Duodenal mucosa (tissue), 2 donors: ENCODE data around the gene GAREM2.

ENCODE experiments used
- H3K27ac ChIP-seq: one replicate; pipeline ENCODE4 v1.7.0; 2013; ENCODE audit warnings: low read depth, low read length
- H3K27me3 ChIP-seq, 2 donors: one replicate each; pipeline ENCODE4 v1.7.0; 2013; ENCODE audit warnings: low read length in 2 of 2, control low read depth in 1 of 2; ENCODE audit not compliant: insufficient read depth in 2 of 2, control insufficient read depth in 1 of 2
- H3K36me3 ChIP-seq, 2 donors: one replicate each; pipeline ENCODE4 v1.7.0; 2013; ENCODE audit warnings: low read length in 2 of 2, control low read depth in 1 of 2; ENCODE audit not compliant: insufficient read depth in 2 of 2, control insufficient read depth in 1 of 2
- H3K4me1 ChIP-seq, 2 donors: one replicate each; pipeline ENCODE4 v1.7.0; 2013; ENCODE audit warnings: low read length in 2 of 2, control low read depth in 1 of 2; ENCODE audit not compliant: insufficient read depth in 2 of 2, control insufficient read depth in 1 of 2
- H3K4me3 ChIP-seq, 2 donors: one replicate each; pipeline ENCODE4 v1.7.0; 2013; ENCODE audit warnings: low read length in 2 of 2, low read depth in 1 of 2
- H3K9ac ChIP-seq, 2 donors: one replicate each; pipeline ENCODE4 v1.7.0; 2013; ENCODE audit warnings: low read length in 2 of 2, low read depth in 1 of 2
- H3K9me3 ChIP-seq, 2 donors: one replicate each; pipeline ENCODE4 v1.7.0; 2013; ENCODE audit warnings: low read length in 2 of 2, control low read depth in 1 of 2; ENCODE audit not compliant: control insufficient read depth in 1 of 2

GAREM2 gene

GRCh38 chr2:26196683-26197418 lies 24.0 kb downstream of the GAREM2 start:
- Histone ChIP-seq H3K9me3 (no peaks in the 10 kb centered on the region), H3K27ac (no peak overlapping the region), H3K36me3 (peaks cover 63 to 94% of the 10 kb centered on the region in 2 donors), H3K4me3 (no peak overlapping the region), H3K4me1 (no peaks in the 10 kb centered on the region), H3K27me3 (no peaks in the 10 kb centered on the region), H3K9ac (no peak overlapping the region)

- H3K27ac ChIP-seq, result no peak overlapping the region
- H3K27me3 ChIP-seq, result no peaks in the 10 kb centered on the region
- H3K36me3 ChIP-seq, result peaks cover 68 to 96% of the 10 kb centered on the region in 2 donors
- H3K4me3 ChIP-seq, result no peak overlapping the region
- H3K9me3 ChIP-seq, result no peaks in the 10 kb centered on the region
- H3K9ac ChIP-seq, result no peak overlapping the region
- no peaks in the 10 kb centered on the region for H3K4me1 ChIP-seq
Measured at GRCh38 chr2:26197516-26197915, 24.6 kb downstream of the GAREM2 start.

- Histone ChIP-seq H3K9me3 (no peaks in the 10 kb centered on the region), H3K9ac (no peak overlapping the region), H3K27ac (no peak overlapping the region), H3K4me3 (no peak overlapping the region), H3K4me1 (no peaks in the 10 kb centered on the region), H3K36me3 (peaks cover 42 to 90% of the 10 kb centered on the region in 2 donors), H3K27me3 (no peaks in the 10 kb centered on the region)
Measured at GRCh38 chr2:26202981-26203490, 30.1 kb downstream of the GAREM2 start.

GRCh38 chr2:26203906-26204305 lies 31.0 kb downstream of the GAREM2 start:
- H3K9me3 ChIP-seq, result no peaks in the 10 kb centered on the region
- H3K36me3 ChIP-seq, result peaks cover 49 to 90% of the 10 kb centered on the region in 2 donors
- H3K4me3 ChIP-seq, result no peak overlapping the region
- H3K27me3 ChIP-seq, result no peaks in the 10 kb centered on the region
- no peak overlapping the region for H3K27ac ChIP-seq
- H3K9ac ChIP-seq, result no peak overlapping the region
- H3K4me1 ChIP-seq, result no peaks in the 10 kb centered on the region

- H3K36me3 ChIP-seq, result peaks cover 54 to 99% of the 10 kb centered on the region in 2 donors
- no peak overlapping the region for H3K9ac ChIP-seq
- H3K4me3 ChIP-seq, result no peak overlapping the region
- no peaks in the 10 kb centered on the region for H3K4me1 ChIP-seq
- no peak overlapping the region for H3K27ac ChIP-seq
- H3K9me3 ChIP-seq, result no peaks in the 10 kb centered on the region
- H3K27me3 ChIP-seq, result no peaks in the 10 kb centered on the region
Measured at GRCh38 chr2:26212011-26212410, 39.1 kb downstream of the GAREM2 start.

- Histone ChIP-seq H3K9me3 (no peaks in the 10 kb centered on the region), H3K27ac (no peak overlapping the region), H3K36me3 (peaks cover 42 to 88% of the 10 kb centered on the region in 2 donors), H3K4me1 (no peaks in the 10 kb centered on the region), H3K27me3 (no peaks in the 10 kb centered on the region), H3K9ac (no peak overlapping the region), H3K4me3 (no peak overlapping the region)
Measured at GRCh38 chr2:26214759-26215158, 41.9 kb downstream of the GAREM2 start.

GRCh38 chr2:26215833-26216232 lies 42.9 kb downstream of the GAREM2 start:
- Histone ChIP-seq H3K36me3 (peaks cover 45 to 88% of the 10 kb centered on the region in 2 donors), H3K4me1 (no peaks in the 10 kb centered on the region)

GRCh38 chr2:26216587-26216986 lies 43.7 kb downstream of the GAREM2 start:
- Histone ChIP-seq H3K9ac (no peak overlapping the region), H3K27ac (no peak overlapping the region), H3K4me1 (no peaks in the 10 kb centered on the region), H3K9me3 (no peaks in the 10 kb centered on the region), H3K4me3 (no peak overlapping the region), H3K36me3 (peaks cover 51 to 87% of the 10 kb centered on the region in 2 donors), H3K27me3 (no peaks in the 10 kb centered on the region)

More at GRCh38 chr2:26215833-26216232, 42.9 kb downstream of the GAREM2 start:
- Histone ChIP-seq H3K4me3 (no peak overlapping the region), H3K9ac (no peak overlapping the region), H3K27me3 (no peaks in the 10 kb centered on the region), H3K9me3 (no peaks in the 10 kb centered on the region), H3K27ac (no peak overlapping the region)

GRCh38 chr2:26217720-26218119 lies 44.8 kb downstream of the GAREM2 start:
- H3K36me3 ChIP-seq, result peaks cover 51 to 87% of the 10 kb centered on the region in 2 donors

GRCh38 chr2:26223018-26223417 lies 50.1 kb downstream of the GAREM2 start:
- Histone ChIP-seq H3K27ac (no peak overlapping the region), H3K4me3 (no peak overlapping the region), H3K9ac (no peak overlapping the region), H3K4me1 (no peaks in the 10 kb centered on the region), H3K9me3 (no peaks in the 10 kb centered on the region), H3K36me3 (peaks cover 30 to 48% of the 10 kb centered on the region in 2 donors), H3K27me3 (no peaks in the 10 kb centered on the region)

More at GRCh38 chr2:26217720-26218119, 44.8 kb downstream of the GAREM2 start:
- Histone ChIP-seq H3K9ac (no peak overlapping the region), H3K27ac (no peak overlapping the region), H3K9me3 (no peaks in the 10 kb centered on the region), H3K27me3 (no peaks in the 10 kb centered on the region), H3K4me1 (no peaks in the 10 kb centered on the region), H3K4me3 (no peak overlapping the region)
